HG03175 (cell line): ENCODE data around the gene PSME3IP1.
"Not testable (repeated sequence)": the region's sequence is repeated elsewhere in the genome, so short reads cannot be mapped to it uniquely, and the experiment has no call there.

Experiments
- ATAC-seq: cut with Tn5 transposase; IDR thresholded peaks from one replicate; pipeline ENCODE4 v1.9.1; 2021; ENCODE audit warnings: mild to moderate bottlenecking, moderate library complexity; ENCODE audit not compliant: unreplicated experiment

The PSME3IP1 gene

GRCh38 chr16:57185945-57186871 is at the start of gene PSME3IP1, which contains the start of gene RSPRY1:
PSME3IP1 (minus strand) TSS chr16:57186039; CDS start chr16:57173854, 12,185 bp downstream.
RSPRY1 (plus strand) TSS chr16:57186329; CDS start chr16:57204659, 18,330 bp downstream.
- ATAC-seq = peak; percentile 83

GRCh38 chr16:57235128-57236021 is 49.5 kb upstream of the PSME3IP1 start:
- no peak for ATAC-seq

- ATAC-seq = no peak
These were observed 48.9 kb upstream of the PSME3IP1 start for GRCh38 chr16:57234707-57235092.

- no peak for ATAC-seq
These were observed 48.3 kb upstream of the PSME3IP1 start for GRCh38 chr16:57233944-57234706.

GRCh38 chr16:57231821-57232350 is 46.0 kb upstream of the PSME3IP1 start:
- ATAC-seq = no peak

GRCh38 chr16:57229079-57229478 is 43.2 kb upstream of the PSME3IP1 start:
- no peak for ATAC-seq

- no peak for ATAC-seq
These were observed 41.1 kb upstream of the PSME3IP1 start for GRCh38 chr16:57226701-57227621.

GRCh38 chr16:57225978-57226377 is 40.1 kb upstream of the PSME3IP1 start:
- ATAC-seq = no peak

GRCh38 chr16:57224651-57225335 is 39.0 kb upstream of the PSME3IP1 start:
- no peak for ATAC-seq

- ATAC-seq = no peak
These were observed 37.2 kb upstream of the PSME3IP1 start for GRCh38 chr16:57223057-57223456.

- ATAC-seq = no peak
These were observed 31.1 kb upstream of the PSME3IP1 start for GRCh38 chr16:57216968-57217367.

- ATAC-seq = no peak
These were observed 27.6 kb upstream of the PSME3IP1 start for GRCh38 chr16:57213462-57213861.

- no peak for ATAC-seq
These were observed 23.9 kb upstream of the PSME3IP1 start for GRCh38 chr16:57209780-57210179.

GRCh38 chr16:57208926-57209325 is 23.1 kb upstream of the PSME3IP1 start:
- no peak for ATAC-seq

- no peak for ATAC-seq
These were observed 18.8 kb upstream of the PSME3IP1 start for GRCh38 chr16:57204675-57205074.

GRCh38 chr16:57203451-57203850 is 17.6 kb upstream of the PSME3IP1 start:
- ATAC-seq = no peak

- ATAC-seq = no peak
These were observed 16.5 kb upstream of the PSME3IP1 start for GRCh38 chr16:57202095-57202886.

- not testable (repeated sequence) for ATAC-seq
These were observed 15.1 kb upstream of the PSME3IP1 start for GRCh38 chr16:57200926-57201325.
